Measurements from ENCODE around the gene SNIP1. TPM values are rescaled to one million over a fixed set of nuclear protein-coding genes. Genes with fewer than 3 reads are reported as not detected.

SNIP1 gene
- total and polyA plus RNA-seq, 8 donors: 3.6 to 132 (median 16.0) TPM

- no peaks in the 10 kb centered on the region for H3K27me3 ChIP-seq
- H3K4me1 ChIP-seq: peaks cover 44 to 69% (median 60%) of the 10 kb centered on the region in 4 donors
- WGBS, 5 donors: 29 to 47% (median 40%) methylated on average over 4 to 6 of the region's 6 CpGs
- H3K9me3 ChIP-seq: no peaks in the 10 kb centered on the region
- peak overlapping the region in 1 of 4 donors; percentile 22 for H3K4me3 ChIP-seq
- intact Hi-C loops (cut with DNase I; ENCODE audit: low total_unique reads): no loop called here
- peak overlapping the region; percentile 63 to 97 (median 83) for H3K27ac ChIP-seq
- peak in 2 of 3 donors; percentile 8 to 62 for TF ChIP-seq POLR2AphosphoS5 (IDR thresholded peaks at IDR 0.05)
- TF ChIP-seq CTCF (IDR thresholded peaks at IDR 0.05): no peak
- H3K36me3 ChIP-seq: peaks cover 39 to 72% (median 66%) of the 10 kb centered on the region in 4 donors
- peak in 1 of 2 donors; percentile 39 for DNase-seq
Observed at GRCh38 chr1:37485902-37486679, 68.0 kb downstream of the SNIP1 start.

Small RNA genes lying within 50 kb of the gene (small RNA-seq; reads per million reads assigned to genes)
- gene AL034379.1 (0 reads per million in 4 donors), gene MIR5581 (0 reads per million in 4 donors)

Other genes with a start within 250 kb of the SNIP1 start
- 10 to 100 TPM in 4 of 5 donors, 1 to 10 TPM in 1; 8.4 to 89.3 (median 38.4) TPM for gene ZC3H12A, start 79.7 kb downstream of the SNIP1 start, total RNA-seq
- 10 to 100 TPM; 15.8 to 35.9 (median 22.1) TPM for gene ZC3H12A, start 79.7 kb downstream of the SNIP1 start, polyA plus RNA-seq
- gene MEAF6, start 39.5 kb downstream of the SNIP1 start, total RNA-seq: 10 to 100 TPM; 25.8 to 76.3 (median 68.7) TPM
- 10 to 100 TPM; 41.4 to 62.0 (median 45.5) TPM for gene MEAF6, start 39.5 kb downstream of the SNIP1 start, polyA plus RNA-seq
- 10 to 100 TPM in 2 of 5 donors, 1 to 10 TPM in 2, not detected in 1; 2.9 to 30.6 (median 15.2) TPM for gene DNALI1, start 2.6 kb upstream of the SNIP1 start, total RNA-seq
- gene DNALI1, start 2.6 kb upstream of the SNIP1 start, polyA plus RNA-seq: 10 to 100 TPM; 12.7 to 18.8 (median 15.4) TPM
- gene GNL2, start 41.6 kb upstream of the SNIP1 start, total RNA-seq: 100 to 1,000 TPM in 2 of 5 donors, 10 to 100 TPM in 2, not detected in 1; 70.7 to 152 (median 99.1) TPM
- gene GNL2, start 41.6 kb upstream of the SNIP1 start, polyA plus RNA-seq: 10 to 100 TPM; 42.6 to 82.7 (median 68.3) TPM
- gene RSPO1, start 80.6 kb upstream of the SNIP1 start, total RNA-seq: 1 to 10 TPM in 3 of 5 donors, under 1 TPM in 2; 0.87 to 5.8 (median 1.8) TPM
- gene RSPO1, start 80.6 kb upstream of the SNIP1 start, polyA plus RNA-seq: 1 to 10 TPM in 2 of 3 donors, under 1 TPM in 1; 0.50 to 1.7 (median 1.2) TPM
- 1 to 10 TPM in 2 of 5 donors, under 1 TPM in 1, not detected in 2; 0.89 to 3.6 (median 2.4) TPM for gene CDCA8, start 138.2 kb upstream of the SNIP1 start, total RNA-seq
- gene CDCA8, start 138.2 kb upstream of the SNIP1 start, polyA plus RNA-seq: 1 to 10 TPM; 2.9 to 5.5 (median 3.1) TPM
- 100 to 1,000 TPM in 1 of 5 donors, 1 to 10 TPM in 3, not detected in 1; 1.2 to 212 (median 2.3) TPM for gene EPHA10, start 210.8 kb upstream of the SNIP1 start, total RNA-seq
- gene EPHA10, start 210.8 kb upstream of the SNIP1 start, polyA plus RNA-seq: 1 to 10 TPM in 1 of 3 donors, under 1 TPM in 2; 0.18 to 2.1 (median 0.31) TPM
- 1 to 10 TPM in 4 of 5 donors, not detected in 1; 1.8 to 5.8 (median 3.8) TPM for gene MANEAL, start 239.6 kb upstream of the SNIP1 start, total RNA-seq
- gene MANEAL, start 239.6 kb upstream of the SNIP1 start, polyA plus RNA-seq: 1 to 10 TPM; 1.4 to 3.6 (median 2.2) TPM